ENCODE measurements around the gene EME2.
A peak's percentile ranks its signal among the peaks of the same experiment; 100 is the strongest.
"Not testable (repeated sequence)": the region's sequence is repeated elsewhere in the genome, so short reads cannot be mapped to it uniquely, and the experiment has no call there.

The EME2 gene

DNA sequence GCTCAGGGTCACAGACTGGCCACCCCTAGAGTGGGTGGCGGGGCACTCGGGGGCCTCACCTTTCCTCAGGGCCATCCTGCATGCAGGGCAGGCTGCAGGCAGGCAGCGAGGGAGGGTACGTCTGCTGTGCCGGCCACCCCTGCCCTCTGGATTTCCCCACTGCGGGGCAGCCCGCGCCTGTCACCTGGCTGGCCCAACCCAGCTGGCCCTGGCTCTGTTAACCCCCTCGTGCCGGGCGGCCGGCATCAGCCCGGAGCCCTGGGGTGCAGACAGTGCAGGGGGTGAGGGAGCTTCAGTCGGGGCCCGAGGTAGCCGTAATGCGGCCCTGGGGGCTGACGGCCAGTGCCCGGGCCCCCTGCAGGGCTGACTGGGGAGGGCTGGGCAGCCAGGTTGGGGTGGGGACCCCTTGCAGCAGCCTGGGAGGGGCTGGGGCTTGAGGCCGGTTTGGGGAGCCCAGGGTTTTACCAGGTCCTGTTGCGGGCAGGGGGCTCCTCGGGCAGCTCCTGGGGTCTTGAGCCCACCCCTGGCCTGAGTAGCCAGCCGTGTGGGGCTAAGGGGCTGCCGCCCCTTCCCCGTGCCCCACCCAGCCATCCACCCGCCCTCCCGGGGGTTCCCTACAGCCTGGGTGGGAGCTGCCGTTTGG is 21.1 kb downstream of the EME2 start, which contains the start of gene IGFALS:
Gene IGFALS (minus strand): TSS at position 128 of the 643 bp plus-strand sequence. CDS start 53 bp downstream, at position 75.
- DNase-seq, result no peak

DNA sequence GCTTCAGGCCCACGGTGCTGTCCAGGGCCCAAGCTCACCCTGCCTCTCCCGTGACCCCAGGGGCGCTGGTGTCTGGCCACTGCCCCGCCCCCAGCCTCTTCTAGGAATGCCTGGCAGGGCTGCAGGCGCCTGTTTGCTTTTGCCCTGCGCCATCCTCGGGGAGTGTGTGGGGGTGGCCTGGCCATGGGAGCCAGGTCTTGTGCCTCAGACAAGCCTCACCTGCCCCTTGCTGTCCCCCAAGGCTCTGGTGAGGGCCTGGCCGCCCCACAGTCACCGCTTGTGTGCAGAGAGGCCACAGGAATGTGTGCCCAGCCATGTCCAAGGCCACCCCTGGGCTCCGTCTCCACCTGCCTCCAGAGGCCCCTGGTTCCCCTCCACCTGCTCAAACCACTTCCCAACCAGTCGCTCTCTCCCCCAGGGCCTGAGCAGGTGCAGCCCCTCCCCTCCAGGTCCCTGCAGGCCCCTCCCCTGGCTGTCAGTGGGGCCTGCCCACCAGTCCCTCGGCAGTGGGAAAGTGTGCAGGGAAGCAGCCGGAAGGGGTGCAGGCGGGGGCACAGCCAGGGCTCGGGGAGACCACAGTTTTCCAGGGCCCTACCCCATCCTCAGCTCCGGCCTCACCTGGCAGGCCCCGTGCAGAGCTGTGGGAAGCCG is 21.7 kb downstream of the EME2 start:
- DNase-seq, result no peak

DNA sequence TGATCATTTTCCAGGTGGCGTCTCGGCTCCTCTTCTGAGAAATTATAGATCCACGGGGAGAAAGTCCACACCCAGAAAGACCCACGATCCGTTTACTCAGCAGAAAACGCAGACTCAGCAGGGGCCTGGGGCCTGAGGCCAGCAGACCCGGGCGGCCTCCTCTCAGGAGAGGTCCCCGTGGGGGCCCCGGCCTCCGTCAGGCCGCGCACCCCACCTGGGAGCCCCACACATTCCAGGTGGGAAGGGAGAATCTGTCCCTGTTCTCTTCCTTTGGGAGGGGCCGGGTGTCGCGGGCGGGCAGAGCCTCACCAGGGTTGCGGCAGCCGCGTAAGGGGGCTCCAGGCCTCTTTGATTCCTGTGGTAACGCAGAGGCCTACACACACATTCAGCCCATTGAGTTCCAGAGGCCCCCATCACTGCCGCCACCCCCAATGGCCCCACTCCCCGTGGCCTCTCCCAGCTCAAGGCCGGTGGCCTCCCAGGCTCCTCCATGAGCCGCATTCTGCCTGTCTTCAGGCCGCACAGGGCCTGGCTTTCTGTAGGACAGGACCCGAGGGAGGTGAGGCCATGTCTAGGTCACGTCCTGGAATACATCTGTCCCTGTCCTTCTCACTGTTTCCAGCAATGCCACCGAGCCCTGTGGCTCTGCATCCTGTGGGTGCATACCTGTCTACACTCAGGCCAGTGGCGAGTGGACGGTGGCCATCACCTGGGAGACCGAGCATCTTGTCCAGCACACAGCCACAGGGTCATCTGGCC is 22.5 kb downstream of the EME2 start:
- DNase-seq, result no peak

DNA sequence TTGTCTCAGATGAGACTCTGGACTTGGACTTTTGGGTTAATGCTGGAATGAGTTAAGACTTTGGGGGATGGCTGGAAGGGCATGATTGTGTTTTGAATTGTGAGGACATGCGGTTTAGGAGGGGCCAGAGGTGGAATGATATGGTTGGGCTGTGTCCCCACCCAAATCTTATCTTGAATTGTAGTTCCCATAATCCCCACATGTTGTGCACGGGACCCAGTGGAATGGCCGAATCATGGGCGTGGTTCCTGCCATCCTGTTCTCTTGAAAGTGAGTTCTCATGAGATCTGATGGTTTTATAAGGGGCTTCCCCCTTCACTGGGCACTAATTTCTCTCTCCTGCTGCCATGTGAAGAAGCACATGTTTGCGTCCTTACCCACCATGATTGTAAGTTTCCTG is 26.7 kb downstream of the EME2 start:
- not testable (repeated sequence) for DNase-seq

DNA sequence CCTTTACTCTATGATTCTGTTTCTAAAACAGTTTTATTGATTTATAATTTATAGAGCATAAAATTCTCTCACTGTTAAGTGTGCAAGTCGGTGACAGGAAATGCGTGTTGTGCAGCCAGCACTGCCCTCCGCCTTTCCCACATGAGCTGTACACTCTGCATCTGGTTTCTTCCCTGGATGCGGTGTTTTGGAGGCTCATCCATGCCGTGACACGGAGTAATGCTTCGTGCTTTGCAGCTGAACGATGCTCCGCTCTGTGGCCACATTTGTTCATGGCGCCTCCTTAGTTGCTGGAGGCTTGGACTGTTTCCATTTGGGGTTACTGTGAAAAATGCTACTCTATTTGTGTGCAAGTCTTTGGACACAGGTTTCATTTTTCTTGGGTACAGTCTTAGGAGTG is 28.1 kb downstream of the EME2 start:
- no peak for DNase-seq

DNA sequence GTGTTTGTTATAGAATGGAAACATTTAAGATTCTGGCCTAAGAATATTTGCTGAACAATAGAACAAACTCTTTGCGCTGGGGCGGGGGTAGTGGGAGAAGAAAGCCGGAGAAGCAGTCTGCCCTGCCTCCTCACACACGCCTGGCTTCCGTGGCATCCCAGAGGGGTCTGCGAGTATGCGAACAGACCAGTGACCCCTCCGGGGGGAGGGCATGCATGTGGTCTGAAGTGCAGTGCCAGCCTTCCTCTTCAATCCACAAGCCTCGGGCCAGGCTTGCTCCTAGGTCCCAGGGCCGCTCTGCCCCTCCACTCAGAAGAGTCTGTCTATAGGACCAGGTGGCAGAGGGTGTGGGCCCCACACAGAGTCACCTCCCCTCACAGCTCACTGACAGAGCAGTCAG is 35.0 kb downstream of the EME2 start:
- DNase-seq, result no peak

DNA sequence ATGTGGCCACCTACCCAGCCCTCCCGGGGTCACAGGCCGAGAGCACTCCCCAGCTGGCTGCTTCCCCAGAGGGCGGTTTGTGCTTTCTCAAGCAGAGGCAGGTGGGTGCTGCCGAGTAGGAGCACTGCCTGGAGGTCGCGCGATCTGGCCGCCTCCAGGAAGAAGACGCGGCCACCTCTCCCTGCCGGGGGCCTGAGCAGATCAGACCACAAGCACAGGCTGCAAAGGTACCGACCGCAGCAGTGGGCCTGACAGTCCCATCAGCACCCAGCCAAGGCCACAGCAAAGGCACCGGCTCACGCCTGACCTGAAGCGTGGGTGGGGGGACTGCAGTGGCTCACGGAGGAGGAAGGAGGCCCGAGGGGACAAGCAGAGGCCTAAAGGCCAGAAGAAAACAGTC is 36.1 kb downstream of the EME2 start:
- DNase-seq, result no peak

DNA sequence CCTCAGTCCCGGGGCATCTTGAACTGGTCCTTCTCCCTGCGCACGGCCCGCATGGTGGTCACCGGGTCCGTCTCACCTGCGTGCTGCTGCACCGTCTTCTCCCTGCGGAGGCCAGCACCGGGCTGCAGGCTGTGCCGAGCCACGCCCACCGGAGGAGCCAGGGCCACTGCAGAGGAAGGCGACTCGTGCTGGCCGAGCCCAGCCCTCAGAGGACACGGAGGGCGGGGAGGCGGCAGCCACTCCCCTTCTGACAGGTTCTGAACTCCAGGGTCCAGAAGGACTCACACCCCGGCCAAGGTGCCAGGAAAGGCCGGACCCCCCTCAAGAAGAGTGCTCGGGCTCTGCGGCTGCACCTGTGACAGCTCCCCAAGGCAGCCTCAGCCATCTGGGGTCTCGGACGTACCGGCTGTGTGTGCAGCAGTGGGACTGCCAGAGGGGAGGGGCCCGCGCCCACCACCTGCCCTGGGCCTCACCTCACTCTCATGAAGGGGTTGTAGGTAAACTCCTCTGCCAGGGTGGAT is 36.7 kb downstream of the EME2 start:
- no peak for DNase-seq

DNA sequence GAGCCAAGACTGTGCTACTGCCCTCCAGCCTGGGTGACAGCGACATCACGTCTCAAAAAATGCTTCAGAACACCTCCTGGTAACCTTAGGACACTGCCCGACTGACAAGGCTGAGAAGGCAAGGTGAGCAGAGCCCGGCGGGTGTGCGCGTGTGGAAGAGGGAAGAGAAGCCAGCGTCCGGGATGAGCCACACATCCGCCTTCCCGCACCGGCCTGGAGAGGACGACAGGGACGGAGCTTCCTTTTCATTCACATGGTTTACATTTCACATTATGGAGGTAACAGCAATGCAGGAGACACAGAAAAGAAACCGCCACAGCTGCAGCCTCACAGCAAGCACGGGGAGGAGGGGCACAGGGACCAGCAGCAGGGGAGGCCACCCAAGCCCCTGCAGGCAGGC is 37.5 kb downstream of the EME2 start:
- no peak for DNase-seq

DNA sequence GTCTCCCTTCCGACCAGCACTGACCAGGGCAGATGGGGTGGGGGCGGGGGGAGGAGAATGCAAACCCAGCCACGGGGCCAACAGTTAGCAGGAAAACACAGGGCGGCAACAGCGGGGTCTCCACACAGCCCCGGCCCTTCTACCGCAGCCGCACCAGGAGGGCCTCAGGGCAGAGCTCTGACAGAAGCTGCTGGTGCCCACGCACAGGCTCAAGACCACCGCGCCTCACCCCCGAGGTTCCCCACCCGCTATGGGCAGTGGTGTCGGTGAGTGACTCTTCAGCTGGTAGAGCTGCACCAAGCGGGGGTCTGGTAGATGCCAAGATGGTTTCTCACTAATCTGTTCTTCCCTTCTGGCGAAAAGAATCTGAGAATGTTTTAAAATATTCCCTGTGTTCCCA is 37.9 kb downstream of the EME2 start:
- no peak for DNase-seq

DNA sequence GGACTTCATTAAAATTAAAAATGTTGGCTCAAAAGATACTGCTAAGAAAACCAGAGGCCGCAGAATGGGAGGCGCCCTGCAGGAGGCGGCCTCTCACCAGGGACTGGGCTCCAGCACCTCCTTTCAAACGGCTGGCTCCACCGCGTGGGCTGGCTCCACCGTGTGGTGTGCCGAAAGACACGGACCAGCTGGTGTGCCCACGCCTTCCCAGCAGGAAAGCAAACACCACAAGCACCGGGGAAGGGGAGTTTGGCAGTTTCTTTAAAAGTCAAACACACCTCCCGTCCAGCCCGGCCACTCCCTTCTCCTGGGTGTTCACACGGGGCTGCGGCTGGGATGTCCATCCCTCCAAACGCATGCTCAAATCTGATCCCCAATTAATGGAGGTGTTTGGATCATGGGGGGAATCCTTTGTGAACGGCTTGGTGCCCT is 40.1 kb downstream of the EME2 start:
- peak; percentile 79 for DNase-seq

DNA sequence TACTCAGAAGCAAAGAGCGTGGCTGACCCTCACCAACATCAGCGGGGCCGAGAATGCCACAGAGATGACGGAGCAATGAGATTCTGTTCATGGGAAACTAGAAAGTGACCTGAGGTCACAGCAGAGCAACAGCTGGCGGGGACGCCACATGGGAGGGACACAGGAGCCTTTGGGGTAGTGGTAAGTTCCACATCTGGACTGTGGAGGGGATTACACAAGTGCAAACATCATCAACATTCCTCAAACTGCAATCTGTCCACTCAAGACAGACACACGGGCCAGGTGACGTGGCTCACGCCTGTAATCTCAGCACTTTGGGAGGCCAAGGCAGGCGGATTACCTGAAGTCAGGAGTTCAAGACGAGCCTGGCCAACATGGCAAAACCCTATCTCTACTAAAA is 42.9 kb downstream of the EME2 start:
- DNase-seq, result no peak

DNA sequence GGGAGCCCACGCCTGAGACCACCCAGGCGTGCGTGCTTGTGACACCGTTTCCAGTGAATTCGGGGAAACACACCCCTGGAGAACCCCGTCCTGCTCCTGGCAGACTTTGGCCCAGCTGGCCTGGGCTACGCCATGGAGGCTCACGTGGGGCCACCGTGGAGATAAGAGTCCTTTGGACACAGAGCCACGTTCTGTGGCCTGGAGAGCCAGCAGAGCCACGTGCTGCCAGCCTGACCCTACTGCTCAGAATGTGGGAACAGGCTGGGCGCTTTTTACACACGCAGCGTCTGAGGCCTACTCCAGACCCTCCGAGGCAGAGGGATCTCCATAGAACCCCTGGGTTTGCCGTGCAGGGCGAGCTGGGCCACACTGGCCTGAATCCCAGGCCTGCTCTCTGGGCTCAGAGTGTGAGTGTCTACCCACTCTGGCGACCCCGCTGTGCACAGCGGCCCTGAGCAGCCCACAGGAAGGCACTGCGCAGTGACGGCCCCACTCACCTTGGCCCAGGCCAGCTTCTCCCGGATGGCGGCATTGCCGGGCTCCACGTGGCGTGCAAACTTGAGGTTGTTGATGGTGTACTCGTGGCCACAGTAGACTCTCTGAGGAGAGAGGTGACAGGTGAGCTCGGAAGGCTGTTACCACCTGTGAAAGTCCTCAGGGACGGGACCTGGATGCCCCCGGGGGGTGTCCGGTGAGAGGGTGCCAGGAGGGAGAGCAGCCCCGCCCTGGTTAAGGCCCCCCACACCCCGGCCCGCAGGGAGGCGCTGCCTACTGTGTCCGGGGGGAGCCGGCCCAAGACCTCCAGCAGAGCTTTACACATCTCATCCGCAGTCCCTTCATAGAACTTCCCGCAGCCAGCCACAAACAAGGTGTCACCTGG is 44.0 kb downstream of the EME2 start:
- DNase-seq, result no peak

DNA sequence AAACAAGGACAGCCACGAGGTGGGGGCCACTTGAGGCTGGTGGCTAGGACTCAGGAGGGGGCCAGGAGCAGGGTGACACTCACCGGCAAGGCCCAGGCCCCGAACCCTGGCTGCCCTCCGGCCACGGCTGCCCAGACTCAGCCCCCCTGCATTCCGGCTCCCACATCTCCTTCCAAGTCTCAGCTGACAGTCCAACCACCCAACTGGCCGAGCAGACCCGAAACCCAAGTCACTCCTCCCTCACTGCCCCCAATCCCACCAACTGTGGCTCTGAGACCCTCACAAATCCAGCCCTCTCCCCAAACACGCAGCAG is 44.6 kb downstream of the EME2 start:
- no peak for DNase-seq

DNA sequence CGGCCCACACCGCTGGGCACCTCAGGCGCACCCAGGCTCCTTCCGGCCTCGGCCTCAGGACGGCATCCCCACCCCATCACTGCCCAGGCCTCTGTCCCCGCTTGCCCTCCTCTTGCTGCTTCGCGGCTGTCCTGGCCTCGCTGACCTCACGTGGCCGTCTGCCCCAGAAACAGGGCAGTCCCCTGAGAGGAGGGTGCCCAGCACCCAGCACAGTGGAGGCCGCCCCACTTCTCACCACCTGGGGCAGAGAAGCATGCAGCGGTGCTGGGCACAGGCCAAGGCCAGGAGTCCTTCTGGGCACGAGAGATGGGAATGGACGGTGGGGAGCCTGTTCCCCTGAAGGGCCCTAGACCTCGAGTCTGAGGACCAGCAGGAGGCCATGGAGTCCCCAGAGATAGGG is 45.1 kb downstream of the EME2 start:
- no peak for DNase-seq

DNA sequence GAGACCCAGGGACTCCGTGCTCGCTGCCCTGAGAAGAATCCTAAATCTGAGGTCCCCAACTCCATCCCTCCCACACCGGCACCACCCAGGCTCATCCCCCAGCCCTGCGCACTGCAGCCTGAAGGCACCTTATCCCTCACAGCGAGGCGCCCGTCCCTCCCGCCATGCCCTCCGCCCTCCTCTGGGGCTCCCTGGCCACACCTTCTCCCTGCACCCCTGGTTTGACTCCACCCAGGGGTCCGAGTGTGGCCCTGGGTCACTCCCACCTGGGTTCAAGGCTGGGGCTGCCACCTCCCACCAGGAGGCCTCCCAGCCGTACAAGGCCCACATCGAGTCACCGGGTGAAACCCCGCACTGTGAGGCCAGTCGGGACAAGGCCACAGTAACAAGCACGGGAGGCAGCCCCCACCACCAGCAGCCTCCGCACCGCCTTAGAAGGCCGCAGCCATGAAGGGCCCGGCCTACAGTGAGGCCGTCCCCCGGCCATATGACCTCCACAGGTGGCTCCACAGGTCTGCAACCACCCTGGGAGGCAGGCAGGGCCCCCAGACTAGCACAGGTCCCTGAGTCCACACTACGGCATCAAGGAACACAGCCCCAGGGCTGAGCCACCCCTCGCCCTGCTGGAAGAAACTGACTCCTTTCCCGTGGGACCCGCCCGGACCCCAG is 45.7 kb downstream of the EME2 start:
- no peak for DNase-seq

DNA sequence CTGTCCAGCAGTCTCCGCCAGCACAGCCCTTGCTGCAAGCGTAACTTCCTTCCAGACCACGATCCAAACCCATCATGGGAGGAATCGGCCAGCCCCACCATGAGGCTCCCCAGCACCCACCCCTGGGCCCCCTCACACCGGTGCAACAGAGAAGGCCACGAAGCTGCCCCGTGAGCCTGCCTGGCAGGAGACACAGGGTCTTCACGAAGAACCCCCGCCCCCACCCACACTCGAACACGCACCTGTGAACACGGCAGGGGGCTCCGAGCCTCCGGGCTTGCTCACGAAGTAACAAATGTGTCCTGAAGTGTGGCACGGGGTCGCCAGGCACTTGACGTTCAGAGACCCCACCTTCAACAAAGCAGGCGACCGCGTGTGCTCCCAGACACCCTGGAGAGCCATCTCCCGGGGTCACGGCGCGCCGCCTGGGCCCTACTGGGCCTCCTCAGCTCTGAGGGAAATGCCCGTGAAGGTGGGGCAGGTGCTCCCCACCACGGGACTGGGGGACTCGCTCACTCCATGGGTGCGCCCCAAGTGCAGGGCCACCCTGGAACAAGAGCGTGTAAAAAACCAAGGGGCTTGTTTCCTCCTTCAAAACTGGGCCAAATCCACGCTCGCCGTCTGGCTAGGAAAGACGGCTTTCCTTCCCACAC is 46.4 kb downstream of the EME2 start:
- DNase-seq, result no peak

DNA sequence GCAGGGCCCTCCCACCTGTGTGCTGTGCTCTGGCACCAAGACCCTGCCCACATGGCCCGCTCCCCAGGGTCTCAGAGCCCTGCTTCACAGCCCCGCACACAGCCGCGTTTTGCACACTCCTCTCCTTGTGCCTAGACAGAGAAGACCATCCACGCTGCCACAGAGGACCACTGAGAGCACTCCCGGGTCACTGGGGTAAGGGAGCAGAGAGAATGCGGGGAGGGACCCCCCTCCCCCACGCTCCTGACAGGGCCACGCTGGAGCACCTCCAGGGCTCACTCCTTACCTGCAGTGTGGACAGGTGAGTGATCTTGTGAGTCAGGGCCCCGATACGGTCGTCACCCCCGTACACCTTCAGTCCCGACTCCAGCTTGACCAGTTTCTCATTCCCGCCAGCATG is 47.0 kb downstream of the EME2 start:
- no peak for DNase-seq

DNA sequence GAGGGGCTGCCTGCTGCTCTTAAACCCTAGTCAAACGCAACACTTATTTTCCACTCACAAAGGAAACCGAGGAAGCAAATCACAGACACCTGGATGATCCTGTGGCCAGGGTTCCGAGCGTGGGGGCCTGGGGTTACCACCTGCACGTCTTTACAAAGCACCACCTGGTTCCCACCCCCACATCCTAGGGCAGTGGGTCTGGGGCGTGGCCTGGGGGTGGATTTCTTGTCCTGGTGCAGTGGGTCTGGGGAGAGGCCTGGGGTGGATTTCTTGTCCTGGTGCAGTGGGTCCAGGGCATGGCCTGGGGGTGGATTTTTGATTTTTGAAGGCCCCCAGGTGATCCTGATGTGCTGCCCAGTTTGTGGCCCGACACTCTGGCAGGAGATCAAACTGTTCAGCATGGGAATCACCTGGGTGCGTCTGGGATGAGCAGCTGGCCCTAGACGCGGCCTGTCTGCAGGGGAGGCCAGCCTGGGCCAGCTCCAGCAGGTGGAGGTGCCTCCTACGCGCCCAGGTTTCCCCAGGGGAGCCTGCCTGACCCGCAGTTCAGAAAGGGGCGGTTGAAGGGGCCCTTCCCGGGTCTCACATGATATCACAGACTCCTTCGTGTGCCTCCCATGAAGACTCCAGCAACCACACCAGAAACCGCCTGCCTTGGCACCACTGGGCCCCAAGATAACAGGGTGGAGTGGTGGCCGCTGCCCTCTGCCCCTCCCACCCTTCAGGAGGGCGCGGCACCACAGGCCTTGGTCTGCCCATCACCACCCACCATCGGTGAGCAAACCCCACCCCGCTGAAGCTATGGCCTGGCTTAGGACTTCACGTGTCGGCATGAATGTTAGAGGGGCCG is 47.7 kb downstream of the EME2 start:
- no peak for DNase-seq

DNA sequence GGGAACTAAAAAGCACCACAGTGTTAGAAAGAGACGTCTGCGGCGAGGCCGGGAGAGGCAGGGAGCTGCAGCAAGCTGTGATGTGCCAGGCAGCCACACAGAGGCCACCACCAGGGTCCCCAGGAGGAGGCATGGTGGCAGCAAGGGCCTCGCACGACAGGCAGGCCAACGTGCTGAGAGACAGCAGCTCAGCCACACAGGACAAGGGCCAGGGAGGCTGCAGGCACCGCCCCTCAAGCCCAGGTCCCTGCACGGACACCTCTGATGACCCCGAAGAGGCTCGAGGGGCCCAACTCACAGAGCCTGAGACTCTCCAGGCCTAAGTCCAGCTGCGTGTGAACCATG is 48.3 kb downstream of the EME2 start:
- no peak for DNase-seq
